ENCODE results near the gene HOXD8.

Gene HOXD8

DNA sequence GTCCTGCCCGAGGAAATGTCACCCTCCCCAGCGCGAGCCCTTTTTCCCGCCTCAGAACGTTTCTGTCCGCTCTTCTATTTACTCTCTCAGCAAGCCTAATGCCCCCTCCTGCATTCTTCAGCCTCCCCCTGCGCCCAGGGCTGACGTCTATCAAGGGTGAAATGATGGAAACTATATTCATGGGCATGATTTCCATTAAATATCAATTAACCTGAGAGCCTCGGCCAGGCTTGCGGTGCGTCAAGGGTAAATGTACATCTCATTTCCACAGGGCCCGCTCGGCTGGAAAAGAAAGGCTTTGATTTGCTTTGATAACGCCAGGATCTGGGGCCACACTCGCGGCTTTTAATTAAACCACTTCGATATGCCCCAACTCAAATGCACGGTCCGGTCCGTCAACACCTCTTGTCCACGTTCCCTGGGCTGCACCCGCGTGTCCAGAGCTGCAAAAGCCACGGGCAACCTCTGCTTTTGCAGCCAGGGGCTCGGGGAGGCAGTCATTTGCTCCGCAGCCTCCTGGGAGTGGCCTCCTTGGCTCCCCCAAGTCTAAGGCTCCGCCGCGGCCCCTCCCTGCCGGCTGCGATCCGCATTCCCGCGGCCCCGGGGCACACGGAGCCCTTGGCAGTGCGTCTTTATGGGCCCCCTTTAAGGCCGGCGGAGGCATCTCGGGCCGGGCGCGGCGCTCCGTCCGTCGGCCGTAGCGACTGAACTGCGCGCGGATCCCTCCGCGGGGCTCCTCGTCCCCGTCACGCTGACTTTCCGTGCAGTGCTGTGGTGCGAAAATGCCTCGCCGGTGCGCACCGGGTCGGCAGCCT is at the start of gene HOXD8:
Gene HOXD8, plus strand, starts transcription at position 724 of the 815 bp plus-strand sequence. CDS start 662 bp downstream, outside the sequence.
- DNase-seq (ENCODE audit: low read depth in 2 of 2, low spot score in 1 of 2) = no peak

DNA sequence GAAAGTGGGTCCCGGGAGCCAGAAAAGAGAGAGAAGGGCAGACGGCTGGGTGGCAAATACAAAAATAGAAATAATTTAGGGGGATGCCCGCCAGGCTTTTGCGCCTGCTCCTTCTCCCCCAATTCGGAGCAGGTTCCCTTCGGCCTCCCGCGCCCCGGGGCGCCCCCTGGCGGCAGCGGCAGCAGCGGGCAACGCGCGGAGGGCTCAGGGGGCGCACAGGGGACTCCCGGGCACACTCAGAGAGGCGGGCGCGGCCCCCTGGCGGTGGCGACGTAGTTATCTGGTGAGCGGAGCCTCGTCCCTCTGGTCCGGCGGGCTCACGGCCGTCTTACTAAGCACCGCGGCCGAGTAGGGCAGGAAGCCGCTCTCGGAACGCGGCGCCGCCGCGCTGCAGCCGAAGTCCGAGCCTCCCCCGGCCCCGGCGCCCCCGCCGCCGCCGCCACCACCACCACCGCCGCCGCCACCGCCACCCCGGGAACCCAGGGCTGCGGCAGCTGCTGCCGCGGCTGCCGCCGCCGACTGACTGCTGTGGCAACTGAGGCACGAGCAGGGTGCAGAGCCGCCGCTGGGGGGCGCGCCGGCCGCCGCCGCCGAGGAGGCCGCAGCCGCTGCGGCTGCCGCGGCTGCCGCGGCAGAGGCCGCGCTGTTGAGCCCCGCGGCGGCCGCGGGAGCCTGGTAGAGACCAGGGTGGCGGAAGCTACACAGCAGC is 49.5 kb upstream of the HOXD8 start:
- DNase-seq (ENCODE audit: low read depth in 2 of 2, low spot score in 1 of 2) = no peak

DNA sequence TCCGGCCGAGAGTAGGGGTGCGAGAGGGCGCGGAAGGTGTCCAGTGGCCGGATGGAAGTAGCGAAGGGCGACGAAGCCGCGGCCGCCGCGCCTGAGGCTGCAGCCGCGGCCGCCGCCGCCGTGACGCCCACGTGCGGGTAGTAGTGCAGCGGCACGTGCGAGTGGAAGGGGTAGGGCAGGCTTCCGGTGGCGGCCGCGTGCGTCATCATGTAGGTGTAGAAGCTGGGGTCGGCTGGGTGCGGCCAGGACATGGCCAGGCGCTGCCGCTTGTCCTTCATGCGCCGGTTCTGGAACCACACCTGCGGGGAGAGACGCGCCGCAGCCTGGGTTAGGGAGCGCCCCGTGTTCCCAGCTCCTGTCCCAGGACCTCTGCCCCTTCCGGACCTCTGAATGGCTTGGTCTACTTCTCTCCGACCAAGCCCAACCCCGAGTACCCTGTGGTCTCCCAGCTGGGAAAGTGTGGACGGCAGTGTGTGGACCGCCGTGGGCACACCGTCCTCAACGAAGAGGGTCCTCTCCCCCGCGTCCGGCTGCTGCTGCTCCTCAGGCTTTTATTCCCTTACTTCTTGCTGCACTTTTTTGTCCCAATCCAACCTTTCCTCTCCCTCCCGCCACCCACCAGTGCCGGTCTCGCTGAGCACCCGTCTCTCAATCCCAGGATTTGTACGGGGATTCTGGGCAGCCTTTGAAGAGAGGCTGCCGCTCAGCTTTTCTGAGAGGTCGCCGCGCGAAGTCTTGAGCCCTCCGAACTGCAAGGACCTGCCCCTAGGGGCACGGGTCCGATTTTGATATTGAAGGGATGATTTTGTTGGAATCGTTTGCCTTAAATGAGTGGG is 48.7 kb upstream of the HOXD8 start:
- DNase-seq (ENCODE audit: low read depth in 2 of 2, low spot score in 1 of 2) = no peak

DNA sequence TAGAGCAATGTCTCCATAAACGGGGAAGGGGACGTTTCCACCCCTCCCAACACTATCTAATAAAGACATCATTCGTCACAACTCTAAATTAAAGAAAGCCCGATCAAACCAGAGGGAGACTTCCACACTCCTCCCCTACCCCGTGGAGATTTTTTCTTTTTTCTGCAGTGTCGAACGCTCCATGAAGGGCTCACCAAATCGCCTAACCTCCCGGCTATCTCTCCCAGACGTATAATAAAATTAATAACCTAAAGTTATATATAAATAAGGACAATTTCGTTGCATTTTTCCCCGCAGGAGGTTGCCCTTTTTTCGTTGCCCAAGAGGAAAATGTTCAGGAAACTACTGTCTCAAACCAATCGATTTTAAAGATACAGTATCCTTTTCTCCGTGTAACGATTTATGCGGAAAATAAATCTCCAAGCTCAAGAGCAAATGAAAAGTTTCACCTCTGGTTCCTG is 48.1 kb upstream of the HOXD8 start:
- no peak for DNase-seq (ENCODE audit: low read depth in 2 of 2, low spot score in 1 of 2)

DNA sequence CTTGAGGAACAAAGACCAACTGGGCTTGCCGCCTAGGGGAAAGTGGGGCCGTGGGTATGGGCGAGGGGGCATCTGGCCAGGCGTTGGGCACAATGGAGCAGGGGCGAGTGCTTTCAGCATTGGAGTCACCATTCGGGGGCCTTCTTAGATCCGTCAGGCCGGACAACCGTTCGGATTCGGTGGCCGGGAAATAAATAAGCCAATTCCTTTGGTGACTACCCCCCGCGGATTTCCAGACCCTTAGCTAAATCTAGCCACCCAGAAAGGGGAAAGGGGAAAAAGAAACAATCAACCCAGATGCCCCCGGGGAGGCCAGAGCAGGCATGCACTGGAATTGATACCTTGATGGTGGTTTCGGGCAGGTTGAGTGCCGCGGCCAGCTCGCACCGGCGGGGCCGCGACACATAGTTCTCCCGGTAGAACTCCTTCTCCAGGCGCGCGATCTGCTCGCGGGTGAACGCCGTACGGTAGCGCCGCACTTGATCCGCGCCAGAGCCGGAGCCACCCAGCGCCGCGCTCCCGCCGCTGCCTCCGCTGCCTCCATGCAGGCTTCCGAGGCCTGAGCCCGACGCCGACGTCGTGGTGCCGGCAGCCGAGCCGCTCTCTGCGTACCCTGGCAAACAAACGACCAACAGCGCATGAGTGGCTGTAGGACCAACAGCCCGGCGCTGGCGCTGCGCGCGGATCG is 47.5 kb upstream of the HOXD8 start:
- DNase-seq (ENCODE audit: low read depth in 2 of 2, low spot score in 1 of 2) = no peak

DNA sequence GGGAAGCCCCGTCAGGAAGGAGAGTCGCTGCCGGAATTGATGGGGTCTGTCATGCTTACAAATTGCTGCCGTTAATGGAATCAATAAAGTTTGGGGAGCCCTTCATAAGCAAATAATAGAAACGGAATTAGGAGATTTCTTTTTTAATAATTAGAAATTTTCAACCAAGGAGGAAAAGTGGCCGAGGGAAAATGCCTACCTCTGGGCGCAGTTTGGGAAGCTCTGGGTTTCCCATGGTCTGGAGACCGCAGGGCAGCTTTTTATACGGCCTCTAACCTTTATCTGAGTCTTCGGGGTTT is 47.0 kb upstream of the HOXD8 start:
- DNase-seq (ENCODE audit: low read depth in 2 of 2, low spot score in 1 of 2) = no peak

DNA sequence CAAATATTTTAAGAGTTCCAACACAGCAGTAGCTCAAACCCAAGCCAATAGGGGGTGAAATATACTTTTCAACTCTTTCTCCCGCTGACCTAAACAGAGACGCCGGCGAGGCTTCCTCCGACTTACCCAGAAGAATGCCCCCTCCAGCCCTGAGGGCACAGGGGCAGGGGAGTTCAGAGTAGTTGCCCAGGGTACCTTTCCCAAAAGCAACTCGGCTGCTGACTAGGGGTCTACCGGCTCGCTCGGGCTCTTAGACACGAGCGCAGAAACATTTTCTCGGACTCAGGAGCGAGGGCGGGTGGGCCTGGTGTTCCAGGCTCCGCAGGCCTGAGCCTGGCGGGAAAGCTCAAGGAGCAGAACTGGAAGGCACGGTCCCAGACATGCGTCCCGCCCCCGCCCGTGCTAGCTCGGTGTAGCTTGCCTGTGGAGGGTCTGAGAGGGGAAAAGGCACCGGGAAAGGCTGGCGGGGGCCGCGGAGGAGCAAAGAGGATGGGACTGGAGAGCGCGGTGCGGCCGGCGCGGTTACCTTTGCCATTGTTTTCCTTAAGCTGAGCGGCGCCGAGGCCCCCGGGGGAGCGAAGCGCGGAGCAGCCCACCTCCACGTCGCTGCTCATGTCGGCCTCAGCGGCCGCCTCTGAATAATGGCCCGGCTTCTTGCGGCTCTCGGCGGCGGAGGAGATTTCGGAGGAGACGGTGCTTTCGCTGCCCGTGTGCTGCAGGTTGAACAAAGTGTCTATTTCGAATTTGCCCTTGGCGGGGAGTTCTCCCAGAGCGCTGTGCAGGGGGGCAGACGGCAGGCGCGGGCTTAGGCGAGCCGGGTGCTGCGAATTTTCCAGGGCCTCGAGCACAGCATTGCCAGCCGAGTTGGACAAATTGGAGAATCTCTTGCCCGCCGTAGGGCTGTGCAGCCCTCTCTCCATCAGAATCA is 46.4 kb upstream of the HOXD8 start:
- no peak for DNase-seq (ENCODE audit: low read depth in 2 of 2, low spot score in 1 of 2)

DNA sequence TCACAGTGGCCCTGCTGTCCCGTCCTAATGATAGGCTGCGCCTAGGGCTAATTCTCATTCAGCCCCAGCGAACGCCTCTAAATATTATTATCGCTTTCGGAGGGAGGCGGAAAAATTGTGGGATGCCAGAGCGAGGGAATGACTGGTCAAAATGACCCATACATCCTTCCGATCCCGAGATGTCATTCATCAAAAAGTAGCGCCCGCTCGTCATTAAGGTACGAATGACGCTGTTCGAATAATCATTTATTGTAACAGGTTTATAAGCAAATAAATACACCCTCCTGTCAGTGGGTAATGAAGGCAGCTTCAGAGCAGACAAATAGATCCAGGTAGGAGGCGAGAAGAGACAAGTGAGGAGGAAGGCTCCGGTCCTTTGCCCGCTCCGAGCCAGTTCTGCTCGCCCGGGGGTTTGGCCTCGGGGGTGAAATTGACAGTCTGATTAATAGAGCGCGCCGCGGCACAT is 45.7 kb upstream of the HOXD8 start, which contains the start of gene EVX2:
Gene EVX2, minus strand, starts transcription at position 167 of the 466 bp plus-strand sequence. CDS start 186 bp downstream, outside the sequence.
- no peak for DNase-seq (ENCODE audit: low read depth in 2 of 2, low spot score in 1 of 2)

DNA sequence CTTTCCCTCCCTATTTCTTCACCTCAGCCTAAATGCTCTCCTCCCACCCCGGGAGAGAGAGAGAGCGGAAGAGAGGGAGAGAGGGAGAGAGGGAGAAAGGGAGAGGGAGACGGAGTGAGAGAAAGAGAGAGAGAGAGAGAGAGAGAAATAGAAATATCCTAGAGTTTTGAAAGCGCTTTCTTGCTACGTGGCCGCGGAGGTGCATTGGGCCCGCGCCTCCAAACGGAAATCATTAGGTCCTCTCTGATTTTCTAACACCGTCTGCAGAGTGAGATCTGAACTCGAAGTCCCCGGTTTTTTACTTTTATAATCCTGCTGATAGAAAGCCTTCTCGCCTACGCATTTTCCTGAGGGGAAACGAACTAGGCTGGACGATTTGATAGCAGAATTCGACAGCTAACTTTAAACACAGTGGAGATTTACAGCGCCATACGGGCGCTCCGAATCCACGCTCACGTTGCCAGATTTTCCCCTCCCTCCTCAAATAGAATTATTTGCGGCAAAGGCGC is 44.8 kb upstream of the HOXD8 start:
- DNase-seq (ENCODE audit: low read depth in 2 of 2, low spot score in 1 of 2) = no peak

DNA sequence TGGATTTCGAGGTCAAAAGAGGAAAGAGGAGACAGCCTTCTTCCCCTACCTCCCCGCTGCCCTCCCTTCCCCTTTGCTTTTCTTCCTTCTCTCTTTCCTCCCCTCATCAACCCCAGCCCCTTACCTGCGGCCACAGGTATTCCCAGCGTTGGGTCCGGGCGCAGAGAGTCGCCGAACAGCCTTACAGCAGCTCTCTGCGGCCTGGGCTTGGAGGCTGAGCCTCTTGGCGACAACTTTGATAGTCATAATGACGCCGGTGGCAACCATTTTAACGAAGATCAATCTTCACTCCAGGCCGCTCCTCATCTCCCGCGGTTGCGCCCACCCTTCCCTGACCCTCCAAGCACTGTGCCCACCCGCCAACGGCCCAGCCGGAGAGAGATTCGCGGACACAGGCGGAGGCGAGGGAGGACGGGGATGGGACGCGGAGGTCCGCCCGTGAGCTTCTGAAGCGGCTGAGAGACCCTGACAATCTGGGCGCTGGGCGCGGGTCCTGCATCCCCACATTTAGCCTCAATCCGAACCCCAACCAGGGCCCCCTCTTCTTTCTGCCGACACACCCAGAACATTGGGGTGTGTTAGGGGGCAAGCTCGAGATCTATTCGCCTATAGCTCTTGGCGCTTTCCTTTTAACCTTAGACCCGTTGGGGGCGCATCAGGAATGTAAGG is 44.3 kb upstream of the HOXD8 start:
- DNase-seq (ENCODE audit: low read depth in 2 of 2, low spot score in 1 of 2) = no peak

DNA sequence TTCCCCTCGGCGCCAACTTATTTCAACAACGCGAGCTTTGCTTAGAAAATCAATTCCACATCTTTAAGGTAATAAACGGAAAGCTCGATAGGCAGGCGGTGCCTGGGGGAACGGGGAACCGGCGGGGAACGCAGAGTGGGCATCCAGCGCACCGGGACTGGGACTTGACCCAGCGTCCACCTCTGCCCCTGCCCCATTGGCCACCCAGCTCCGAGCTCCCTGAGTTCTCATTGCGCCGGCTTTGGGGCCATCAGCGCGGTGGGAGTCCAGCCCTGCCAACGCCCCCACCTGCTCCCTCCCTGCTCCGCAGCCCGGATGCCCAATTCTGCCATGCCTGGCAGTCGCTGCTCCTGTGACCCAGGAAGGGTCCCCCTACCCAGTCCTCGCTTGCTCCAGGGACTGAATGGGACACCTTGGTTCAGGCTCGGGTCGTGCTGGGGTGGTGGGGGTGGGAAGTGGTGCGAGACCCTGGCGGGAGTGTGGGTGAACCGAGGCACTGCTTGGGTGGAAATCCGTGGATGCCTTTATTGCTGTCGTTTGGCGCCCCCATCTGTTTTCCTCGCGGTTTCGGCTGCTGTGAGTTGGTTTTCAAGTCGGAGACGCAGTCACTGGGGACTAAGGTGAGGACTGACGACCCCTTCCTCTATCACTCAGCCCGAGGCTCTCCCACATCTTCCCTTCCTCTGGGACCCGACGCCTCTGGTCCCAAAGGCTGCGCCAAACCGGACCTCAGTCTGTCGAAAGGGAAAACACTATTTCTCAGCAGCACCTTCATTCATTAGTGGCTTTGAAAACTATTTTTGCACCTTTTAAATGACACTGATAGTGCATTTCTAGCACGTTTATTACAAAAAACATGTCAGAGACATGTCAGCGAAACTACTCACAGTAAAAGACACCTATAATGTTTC is 43.4 kb upstream of the HOXD8 start:
- DNase-seq (ENCODE audit: low read depth in 2 of 2, low spot score in 1 of 2) = no peak

DNA sequence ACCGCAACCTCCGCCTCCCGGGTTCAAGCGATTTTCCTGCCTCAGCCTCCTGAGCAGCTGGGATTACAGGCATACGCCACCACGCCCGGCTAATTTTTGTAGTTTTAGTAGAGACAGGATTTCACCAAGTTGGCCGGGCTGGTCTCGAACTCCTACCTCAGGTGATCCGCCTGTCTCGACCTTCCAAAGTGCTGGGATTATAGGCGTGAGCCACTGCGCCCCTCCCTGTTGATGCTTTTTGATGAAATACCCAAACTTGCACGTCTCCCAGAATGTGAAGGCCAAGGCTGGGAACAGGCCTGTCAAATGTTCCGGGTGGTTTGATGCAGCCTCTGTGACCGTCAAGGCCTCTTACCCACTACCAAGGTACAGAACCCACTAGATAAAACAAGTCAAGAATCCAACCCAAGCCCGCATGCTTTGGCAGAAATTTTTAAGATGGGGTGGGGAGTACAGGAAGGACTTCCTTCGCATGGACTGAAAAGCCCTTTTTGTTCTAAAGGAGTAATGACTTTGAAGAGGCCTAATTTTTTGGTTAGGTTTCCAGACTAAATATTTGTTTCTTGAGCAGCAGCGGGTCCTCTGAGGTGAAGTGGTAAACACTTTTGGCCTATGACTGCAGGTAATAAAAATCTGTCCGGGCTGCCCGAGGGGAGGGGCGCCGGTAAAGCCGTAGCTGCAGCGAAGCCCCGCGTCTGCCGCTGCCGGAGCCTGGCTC is 42.0 kb upstream of the HOXD8 start:
- no peak for DNase-seq (ENCODE audit: low read depth in 2 of 2, low spot score in 1 of 2)

DNA sequence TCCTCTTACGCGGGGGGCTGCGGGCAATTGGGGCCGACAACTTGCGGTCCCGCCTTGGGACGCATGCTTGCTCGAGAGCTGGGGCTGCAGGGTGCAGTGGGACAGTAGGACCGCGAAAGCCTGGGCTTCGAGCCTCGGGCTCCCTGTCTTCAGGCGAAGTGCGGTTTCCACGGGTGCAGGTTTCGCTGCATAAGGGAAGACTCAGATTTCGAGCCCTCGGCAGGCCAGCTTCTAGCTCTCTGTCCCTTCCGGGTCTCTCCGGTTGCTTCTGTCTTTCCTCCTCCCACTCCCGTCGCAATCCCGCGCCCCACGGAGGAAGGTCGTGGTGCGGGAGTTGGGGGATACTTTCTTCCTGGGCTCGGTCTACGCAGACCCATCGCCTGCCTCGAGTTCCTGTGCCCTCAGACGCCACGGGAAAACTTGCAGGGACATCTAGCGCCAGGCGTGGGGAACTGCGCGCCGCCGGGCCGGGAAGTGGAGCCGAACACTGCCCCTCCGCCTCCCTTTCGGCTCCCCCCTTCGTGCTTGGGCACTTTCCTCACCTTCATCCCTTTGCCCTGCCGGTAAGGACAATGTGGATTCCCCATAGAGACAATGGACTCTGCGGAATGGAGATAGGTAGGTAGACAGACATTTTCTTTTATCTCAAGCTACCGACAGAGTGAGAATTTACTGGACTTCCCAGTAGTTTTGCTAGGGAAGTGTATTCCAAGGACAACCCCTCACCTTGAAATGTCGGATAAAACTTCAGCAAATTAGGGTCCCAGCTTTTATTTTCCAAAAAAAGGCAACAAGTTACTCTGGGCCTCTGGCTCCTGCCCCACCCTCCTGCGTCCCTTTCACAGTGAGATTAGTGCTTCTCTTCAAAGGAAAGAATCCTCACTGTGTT is 41.2 kb upstream of the HOXD8 start:
- no peak for DNase-seq (ENCODE audit: low read depth in 2 of 2, low spot score in 1 of 2)

DNA sequence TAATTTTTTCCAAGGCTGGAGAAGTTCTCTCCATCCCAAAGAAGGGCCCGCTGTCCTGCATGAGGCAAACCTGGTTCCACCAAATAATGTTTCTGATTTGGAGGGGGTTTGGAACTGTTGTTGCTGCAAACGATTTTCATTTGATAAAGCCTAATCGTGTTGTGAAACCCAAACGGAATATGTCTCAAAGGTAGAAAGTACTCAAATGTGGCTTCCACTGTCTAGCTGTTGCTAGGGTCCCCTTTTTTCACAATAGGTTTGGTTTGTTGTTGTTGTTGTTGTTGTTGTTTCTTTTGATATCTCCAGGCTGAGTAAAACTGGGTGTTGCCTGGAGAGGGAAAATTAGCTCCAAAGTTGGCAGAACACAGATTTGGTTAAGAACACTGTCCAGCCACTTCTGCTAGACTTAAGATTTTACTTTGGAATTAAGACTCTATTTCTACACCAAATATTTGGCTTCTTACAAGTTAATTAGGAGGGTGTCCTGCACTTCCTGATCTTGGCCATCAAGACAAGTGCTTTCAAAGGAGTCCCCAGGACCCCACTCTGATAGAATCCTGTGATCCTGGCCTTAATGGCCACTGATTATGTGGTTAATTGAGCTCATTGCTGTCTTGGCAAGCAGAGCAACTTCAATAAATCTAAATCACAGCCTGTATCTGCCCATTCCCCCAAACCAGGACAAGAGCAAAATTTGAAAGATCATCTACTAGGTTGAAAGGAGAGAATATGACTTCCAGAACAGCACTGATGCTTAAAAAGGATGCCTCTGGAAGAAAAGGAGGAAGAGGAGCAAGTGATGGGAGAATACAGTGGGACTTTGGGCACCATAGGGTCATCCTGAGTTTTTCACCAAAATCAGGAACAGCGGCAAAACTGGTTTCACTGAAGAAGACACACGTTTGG is 40.3 kb upstream of the HOXD8 start:
- DNase-seq (ENCODE audit: low read depth in 2 of 2, low spot score in 1 of 2) = no peak

DNA sequence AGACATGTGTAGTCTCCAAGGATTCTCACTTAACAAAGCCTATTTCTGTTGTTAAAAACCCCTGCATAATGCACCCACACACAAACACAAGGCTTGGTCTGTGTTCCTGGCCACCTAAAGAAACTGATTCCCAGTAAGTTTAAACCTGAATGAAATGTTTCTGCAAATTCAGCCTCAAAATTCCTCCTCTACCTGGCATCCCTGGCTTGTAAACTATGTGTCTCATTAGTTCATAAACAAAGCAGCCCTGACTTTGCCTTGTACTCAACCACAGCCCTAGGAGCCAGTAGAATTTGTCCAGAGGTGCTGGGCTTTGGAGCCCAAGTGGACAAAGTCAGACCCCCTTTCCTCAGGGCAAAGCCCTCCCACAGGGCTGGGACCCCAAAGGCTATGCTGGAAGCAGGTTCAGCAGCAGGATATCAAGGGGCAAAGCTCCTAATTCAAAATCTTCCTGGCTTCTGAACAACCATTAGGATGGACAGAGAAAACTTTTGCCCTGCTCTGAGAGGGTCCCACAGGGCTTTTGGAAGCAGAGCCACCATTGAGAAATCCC is 39.6 kb upstream of the HOXD8 start:
- DNase-seq (ENCODE audit: low read depth in 2 of 2, low spot score in 1 of 2) = no peak
